Lower lobe of right lung (tissue), 2 donors: ENCODE data around the gene FRMD4A. TPM values are rescaled to one million over a fixed set of nuclear protein-coding genes. Genes with fewer than 3 reads are reported as not detected.
"Not testable (repeated sequence)": the region's sequence is repeated elsewhere in the genome, so short reads cannot be mapped to it uniquely, and the experiment has no call there.

Source experiments
- ATAC-seq, 2 donors: fragments of 200-7000 bp; cut with Tn5 transposase; one replicate each; pipeline ENCODE4 v1.9.1; 2020 to 2022; ENCODE audit warnings: mild to moderate bottlenecking in 2 of 2, moderate library complexity in 2 of 2
- DNase-seq: peaks from one replicate; pipeline ENCODE4 v3.0.0-alpha.2; 2020
- H3K27ac ChIP-seq: fragments of 200-600 bp; one replicate; pipeline ENCODE4 v1.8.0; 2022
- H3K27me3 ChIP-seq: fragments of 200-600 bp; one replicate; pipeline ENCODE4 v1.8.0; 2022; ENCODE audit warnings: low read depth
- H3K36me3 ChIP-seq: fragments of 200-600 bp; one replicate; pipeline ENCODE4 v1.8.0; 2022; ENCODE audit warnings: mild to moderate bottlenecking
- H3K4me1 ChIP-seq: fragments of 200-600 bp; one replicate; pipeline ENCODE4 v1.8.0; 2022
- H3K4me3 ChIP-seq: fragments of 200-600 bp; one replicate; pipeline ENCODE4 v1.8.0; 2022; ENCODE audit warnings: mild to moderate bottlenecking
- H3K9me3 ChIP-seq: fragments of 200-600 bp; one replicate; pipeline ENCODE4 v1.8.0; 2022
- intact Hi-C: fragments of 100-400 bp; cut with DNase I; formaldehyde crosslinking; loops from one replicate; pipeline ENCODE4 v1.11.0; 2022
- total RNA-seq: library from RNA; stranded (reverse); fragmentation: NEBNext Ultra II Directional; extraction: Animal tissue kit (Norgen Biotek cat#: 25700); gene quantifications from one replicate; pipeline ENCODE4 v1.2.1, GENCODE V29; 2021
- TF ChIP-seq, protein P1 (sequence below): fragments of 200-600 bp; IDR thresholded peaks from one replicate; pipeline ENCODE4 v1.8.0; 2022; ENCODE audit warnings: antibody characterized with exemption, mild to moderate bottlenecking
- donor health status: DM: no; HTN: yes; CAD: no; lungs with severe emphysema.

FRMD4A gene
- total RNA-seq, 1 donor from 2014 or later, result 64.8 TPM

DNA sequence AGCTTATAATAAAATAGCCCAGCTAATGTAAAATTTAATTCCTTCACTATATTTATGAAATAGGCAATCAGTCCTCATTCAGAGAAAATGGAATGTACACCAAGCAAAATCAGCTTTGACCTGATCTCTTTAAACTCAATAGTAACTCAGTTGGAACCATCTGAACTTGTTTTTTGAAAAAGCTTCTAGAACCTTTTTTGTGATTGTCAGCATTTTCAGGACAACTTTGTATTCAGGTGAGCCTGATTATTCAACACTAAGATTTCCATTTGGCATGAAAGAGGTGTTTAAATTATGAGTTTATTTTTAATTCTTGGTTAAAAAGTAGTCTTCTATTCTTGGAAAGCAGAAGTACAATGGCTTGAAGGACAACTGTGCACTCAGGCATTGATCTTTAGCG is 89.5 kb downstream of the FRMD4A start:
- no peak overlapping the region for H3K4me3 ChIP-seq
- no peak overlapping the region for H3K27ac ChIP-seq
- H3K27me3 ChIP-seq, result peaks cover 6% of the 10 kb centered on the region
- DNase-seq, result no peak
- TF ChIP-seq, protein P1, sequence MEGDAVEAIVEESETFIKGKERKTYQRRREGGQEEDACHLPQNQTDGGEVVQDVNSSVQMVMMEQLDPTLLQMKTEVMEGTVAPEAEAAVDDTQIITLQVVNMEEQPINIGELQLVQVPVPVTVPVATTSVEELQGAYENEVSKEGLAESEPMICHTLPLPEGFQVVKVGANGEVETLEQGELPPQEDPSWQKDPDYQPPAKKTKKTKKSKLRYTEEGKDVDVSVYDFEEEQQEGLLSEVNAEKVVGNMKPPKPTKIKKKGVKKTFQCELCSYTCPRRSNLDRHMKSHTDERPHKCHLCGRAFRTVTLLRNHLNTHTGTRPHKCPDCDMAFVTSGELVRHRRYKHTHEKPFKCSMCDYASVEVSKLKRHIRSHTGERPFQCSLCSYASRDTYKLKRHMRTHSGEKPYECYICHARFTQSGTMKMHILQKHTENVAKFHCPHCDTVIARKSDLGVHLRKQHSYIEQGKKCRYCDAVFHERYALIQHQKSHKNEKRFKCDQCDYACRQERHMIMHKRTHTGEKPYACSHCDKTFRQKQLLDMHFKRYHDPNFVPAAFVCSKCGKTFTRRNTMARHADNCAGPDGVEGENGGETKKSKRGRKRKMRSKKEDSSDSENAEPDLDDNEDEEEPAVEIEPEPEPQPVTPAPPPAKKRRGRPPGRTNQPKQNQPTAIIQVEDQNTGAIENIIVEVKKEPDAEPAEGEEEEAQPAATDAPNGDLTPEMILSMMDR, result no peak
- no peak for ATAC-seq
- H3K4me1 ChIP-seq, result no peaks in the 10 kb centered on the region
- H3K36me3 ChIP-seq, result no peaks in the 10 kb centered on the region
- H3K9me3 ChIP-seq, result no peaks in the 10 kb centered on the region
- intact Hi-C loops, result no loop called here

DNA sequence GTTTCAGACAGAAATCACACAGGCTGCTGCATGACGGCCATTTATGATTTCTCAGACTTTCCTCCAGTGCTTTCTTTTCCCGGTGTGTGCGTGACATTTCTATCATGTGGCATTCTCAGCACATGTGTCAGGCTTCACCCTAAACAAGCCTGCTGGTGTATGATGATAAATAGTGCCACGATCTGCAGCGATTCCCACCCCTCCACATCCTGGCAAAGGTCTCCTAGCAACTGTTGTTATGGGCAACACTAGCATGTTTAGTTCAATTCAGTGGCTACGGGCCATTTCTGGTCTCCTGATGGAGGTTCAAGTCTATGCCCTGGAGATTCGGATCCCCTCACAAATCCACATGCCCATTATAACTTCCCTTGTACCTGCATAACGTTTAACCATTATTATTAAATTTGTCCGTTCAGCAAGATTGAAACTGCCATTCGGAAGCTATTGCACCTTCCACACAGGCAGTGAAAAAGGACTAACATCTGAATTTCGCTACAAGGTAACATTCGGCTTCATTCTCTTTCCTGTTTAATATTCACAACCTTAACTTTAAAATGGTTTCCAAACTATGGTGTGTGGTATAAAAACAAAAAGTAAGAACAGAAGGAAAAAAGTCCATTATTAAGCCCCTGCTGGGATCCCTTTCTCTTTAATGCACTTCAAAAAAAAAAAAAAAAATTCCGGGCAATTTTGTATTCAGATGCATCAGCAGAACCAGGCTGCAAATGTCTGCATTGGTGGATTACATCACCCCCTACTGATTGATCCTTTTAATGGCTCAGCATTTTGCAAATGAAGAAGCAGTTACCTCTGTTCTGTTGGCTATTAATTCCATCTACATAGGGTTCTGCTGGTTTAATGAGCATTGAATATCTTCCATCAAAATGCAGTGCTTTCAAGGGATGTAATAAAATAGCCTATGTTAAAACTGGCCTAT is 90.2 kb downstream of the FRMD4A start:
- H3K36me3 ChIP-seq, result no peaks in the 10 kb centered on the region
- H3K27ac ChIP-seq, result no peak overlapping the region
- ATAC-seq, result no peak
- intact Hi-C loops, result no loop called here
- no peaks in the 10 kb centered on the region for H3K9me3 ChIP-seq
- H3K4me1 ChIP-seq, result no peaks in the 10 kb centered on the region
- H3K4me3 ChIP-seq, result no peak overlapping the region
- no peak for DNase-seq
- peaks cover 6% of the 10 kb centered on the region for H3K27me3 ChIP-seq
- TF ChIP-seq, protein P1, result no peak

GRCh38 chr10:14238659-14239058 is 92.1 kb downstream of the FRMD4A start:
- H3K27ac ChIP-seq, H3K4me3 ChIP-seq, H3K27me3 ChIP-seq, H3K36me3 ChIP-seq, H3K9me3 ChIP-seq, intact Hi-C loops, DNase-seq, H3K4me1 ChIP-seq, ATAC-seq: not testable (repeated sequence)

DNA sequence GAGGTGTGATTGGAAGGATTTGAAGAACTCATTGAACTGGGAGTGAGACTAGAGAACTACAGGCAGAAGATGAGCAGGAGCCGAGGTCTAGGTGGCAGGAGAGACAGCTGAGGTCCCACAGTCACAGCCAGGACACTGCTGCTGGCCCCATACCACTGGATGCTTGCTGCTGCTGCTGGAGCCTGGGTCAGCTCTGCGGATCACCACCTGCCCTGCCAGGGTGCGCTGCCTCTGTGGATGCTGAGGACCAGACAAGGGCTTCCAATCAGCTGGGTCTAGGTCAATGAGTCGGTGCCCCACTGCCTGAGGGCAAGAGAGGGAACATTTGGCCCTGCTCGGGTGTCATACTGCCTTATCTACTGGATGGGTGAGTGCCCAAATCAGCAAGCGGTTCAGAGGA is 94.4 kb downstream of the FRMD4A start:
- no peak for DNase-seq
- intact Hi-C loops, result no loop called here
- no peaks in the 10 kb centered on the region for H3K36me3 ChIP-seq
- TF ChIP-seq, protein P1, result no peak
- H3K4me1 ChIP-seq, result no peaks in the 10 kb centered on the region
- H3K4me3 ChIP-seq, result no peak overlapping the region
- no peaks in the 10 kb centered on the region for H3K9me3 ChIP-seq
- no peak overlapping the region for H3K27ac ChIP-seq
- no peak for ATAC-seq
- H3K27me3 ChIP-seq, result peaks cover 6% of the 10 kb centered on the region

DNA sequence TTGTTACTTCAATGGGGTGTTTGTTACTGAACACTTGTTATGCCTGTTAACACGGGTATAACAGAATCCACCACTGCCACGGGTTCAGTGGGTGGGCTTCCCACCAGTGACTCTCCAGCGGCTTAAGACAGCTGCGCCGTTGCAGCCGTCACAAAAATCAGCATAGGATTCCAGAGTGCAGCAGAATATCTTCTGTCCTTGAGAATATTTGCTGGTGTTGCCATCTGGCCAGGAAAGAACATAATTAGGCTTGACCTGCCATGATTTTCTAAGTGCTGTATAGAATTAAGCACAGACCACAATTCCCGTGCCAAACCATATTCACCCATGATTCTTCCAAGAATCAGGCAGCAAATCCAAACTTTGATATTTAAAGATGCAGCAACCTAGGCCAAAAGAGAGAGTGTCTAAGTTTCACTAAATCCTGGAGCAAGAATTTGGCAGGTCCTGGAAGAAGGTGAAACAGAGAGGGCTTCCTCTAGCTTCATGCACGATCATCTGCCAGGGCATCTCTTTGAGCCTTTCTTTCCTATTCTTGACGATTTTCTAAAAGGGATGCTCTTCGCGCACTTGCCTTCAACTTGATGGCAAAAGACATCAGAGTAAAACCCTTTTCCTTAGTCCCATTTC is 95.0 kb downstream of the FRMD4A start:
- H3K4me1 ChIP-seq, result no peaks in the 10 kb centered on the region
- H3K27ac ChIP-seq, result no peak overlapping the region
- H3K27me3 ChIP-seq, result peaks cover 6% of the 10 kb centered on the region
- no peak for ATAC-seq
- H3K9me3 ChIP-seq, result no peaks in the 10 kb centered on the region
- TF ChIP-seq, protein P1, result no peak
- no peak overlapping the region for H3K4me3 ChIP-seq
- intact Hi-C loops, result no loop called here
- H3K36me3 ChIP-seq, result no peaks in the 10 kb centered on the region
- DNase-seq, result no peak

DNA sequence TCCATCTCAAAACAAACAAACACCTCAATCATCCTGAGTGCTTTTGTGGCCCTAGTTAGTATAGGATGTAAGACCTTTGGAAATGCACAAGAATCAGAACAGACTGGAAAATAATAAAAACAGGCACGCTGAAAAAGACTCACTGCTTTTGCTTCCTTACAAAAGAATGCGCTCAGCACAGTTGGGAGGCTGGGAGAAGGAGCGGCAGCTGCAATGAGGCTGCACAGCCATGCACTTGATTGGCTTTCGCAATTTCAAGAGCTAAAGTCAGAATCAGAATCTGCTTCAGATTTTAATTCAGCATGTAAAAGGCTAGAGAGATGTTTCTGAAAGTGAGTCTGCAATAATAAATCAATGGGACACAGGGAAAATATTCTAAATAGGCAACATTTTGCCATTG is 97.2 kb downstream of the FRMD4A start:
- DNase-seq (no peak), ATAC-seq (no peak)
- Histone ChIP-seq H3K36me3 (no peaks in the 10 kb centered on the region), H3K27ac (no peak overlapping the region), H3K4me1 (no peaks in the 10 kb centered on the region), H3K27me3 (no peaks in the 10 kb centered on the region), H3K9me3 (no peaks in the 10 kb centered on the region), H3K4me3 (no peak overlapping the region)
- intact Hi-C loops, result no loop called here
- TF ChIP-seq, protein P1, result no peak

DNA sequence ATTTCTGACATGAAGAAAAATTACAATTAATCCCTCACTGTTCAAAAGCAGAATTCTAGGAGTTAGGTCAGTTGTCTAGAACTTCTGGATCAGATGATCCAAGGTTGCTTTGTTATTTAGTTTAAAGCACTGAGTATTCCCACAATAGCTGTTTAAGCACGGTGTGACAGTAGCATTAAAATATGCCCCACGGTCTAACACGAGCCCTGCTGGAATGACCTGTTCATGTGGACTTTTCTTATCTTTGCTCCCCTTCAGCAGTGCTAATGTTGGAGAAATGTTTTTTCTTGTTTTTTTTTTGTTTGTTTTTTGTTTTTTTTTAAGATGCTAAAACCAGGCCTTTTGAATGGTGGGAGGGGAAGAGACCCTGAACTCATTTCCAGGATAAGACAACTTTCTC is 101.9 kb downstream of the FRMD4A start:
- intact Hi-C loops, H3K4me3 ChIP-seq, DNase-seq, H3K9me3 ChIP-seq, H3K27me3 ChIP-seq, H3K4me1 ChIP-seq, H3K27ac ChIP-seq, H3K36me3 ChIP-seq, ATAC-seq: not testable (repeated sequence)
